ENCODE results near the gene SETD3. TPM values are rescaled to one million over a fixed set of nuclear protein-coding genes. Genes with fewer than 3 reads are reported as not detected.

Gene SETD3
- total RNA-seq, 1 donor from 2014 or later: 60.6 TPM

DNA sequence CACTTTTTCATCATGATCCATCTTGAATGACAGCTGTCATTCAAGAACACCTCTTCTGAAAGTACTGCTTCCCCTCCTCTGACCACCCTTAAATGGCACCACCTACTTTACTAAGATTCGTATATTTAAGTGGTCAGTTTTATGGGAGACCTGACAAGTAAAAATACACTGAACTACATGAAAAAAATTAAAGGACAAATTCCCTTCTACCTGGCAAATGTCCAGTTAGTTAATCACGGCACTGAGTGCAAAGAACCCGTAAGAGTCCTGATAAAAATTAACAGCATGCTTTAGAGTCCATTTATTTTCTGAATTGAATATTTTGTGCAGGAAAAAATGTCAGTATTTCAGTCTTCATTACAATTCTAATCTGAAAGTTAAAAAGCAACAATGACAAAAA, 48.7 kb downstream of the SETD3 start:
- no peak overlapping the region for H3K4me3 Mint-ChIP-seq
- intact Hi-C loops (cut with micrococcal nuclease): no loop called here
- H3K36me3 Mint-ChIP-seq (ENCODE audit: low read depth): peaks cover 47% of the 10 kb centered on the region
- peaks cover 19% of the 10 kb centered on the region for H3K4me1 Mint-ChIP-seq (ENCODE audit: low read depth)
- no peaks in the 10 kb centered on the region for H3K27me3 Mint-ChIP-seq (ENCODE audit: insufficient read depth)
- peaks cover 25% of the 10 kb centered on the region for H3K9me3 Mint-ChIP-seq
- no peak for DNase-seq (ENCODE audit: low spot score)
- no peak overlapping the region for H3K27ac Mint-ChIP-seq

DNA sequence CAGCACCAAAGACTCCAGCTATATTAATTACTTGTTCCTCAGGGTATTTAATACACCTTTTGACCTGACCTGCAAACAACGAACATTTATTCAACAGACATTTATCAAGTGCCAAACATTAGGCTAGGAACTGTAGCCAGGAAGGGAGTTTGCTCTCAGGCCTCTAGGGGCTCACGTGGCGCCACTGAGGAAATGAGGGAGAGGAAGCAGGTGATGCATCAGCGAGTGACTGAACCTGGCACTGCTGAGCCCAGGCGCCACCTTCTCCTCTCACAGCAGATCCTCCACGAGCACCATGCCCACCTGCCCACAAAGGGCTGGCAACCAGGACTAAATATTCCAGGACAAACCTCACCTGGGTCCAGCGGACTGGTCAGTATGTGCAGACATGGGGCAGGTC, 50.2 kb downstream of the SETD3 start:
- peaks cover 43% of the 10 kb centered on the region for H3K36me3 Mint-ChIP-seq (ENCODE audit: low read depth)
- peaks cover 25% of the 10 kb centered on the region for H3K9me3 Mint-ChIP-seq
- intact Hi-C loops (cut with micrococcal nuclease): no loop called here
- H3K27ac Mint-ChIP-seq: no peak overlapping the region
- H3K27me3 Mint-ChIP-seq (ENCODE audit: insufficient read depth): no peaks in the 10 kb centered on the region
- H3K4me1 Mint-ChIP-seq (ENCODE audit: low read depth): peaks cover 4% of the 10 kb centered on the region
- H3K4me3 Mint-ChIP-seq: no peak overlapping the region
- DNase-seq (ENCODE audit: low spot score): no peak

DNA sequence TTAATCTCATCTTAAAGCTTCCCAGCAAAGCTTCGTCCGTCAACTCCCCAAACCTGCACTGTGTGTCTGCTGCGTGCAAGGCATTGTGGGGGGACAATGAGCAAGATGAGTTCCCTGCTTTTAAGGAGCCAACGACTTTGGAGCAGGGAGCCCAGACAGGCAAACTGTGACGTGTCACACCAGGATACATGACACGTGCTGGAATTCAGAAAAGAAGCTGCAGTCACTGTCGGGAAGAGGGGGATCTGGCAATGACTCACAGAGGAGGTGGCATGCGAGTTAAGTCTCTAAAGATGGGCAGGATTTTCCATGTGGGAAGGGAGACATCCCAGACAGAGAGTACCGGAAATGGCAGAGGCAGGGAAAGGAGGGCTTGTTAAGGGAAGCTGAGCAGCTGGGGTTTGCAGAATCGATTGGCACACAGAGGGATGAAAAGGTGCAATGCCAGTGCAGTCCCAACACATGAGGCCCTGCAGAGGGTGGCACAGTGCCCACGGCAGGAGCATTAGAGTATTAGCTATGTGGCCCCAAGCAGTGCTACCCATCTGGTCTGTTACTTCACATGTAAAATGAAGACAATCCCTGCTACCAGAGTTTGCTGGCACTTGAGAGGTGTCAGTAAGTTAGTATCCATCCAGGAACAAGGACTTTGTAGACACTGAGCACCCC, 52.9 kb downstream of the SETD3 start:
- Mint-ChIP-seq H3K27me3 (ENCODE audit: insufficient read depth) (no peaks in the 10 kb centered on the region), H3K9me3 (peaks cover 25% of the 10 kb centered on the region), H3K4me1 (ENCODE audit: low read depth) (no peaks in the 10 kb centered on the region), H3K4me3 (no peak overlapping the region), H3K36me3 (ENCODE audit: low read depth) (peaks cover 39% of the 10 kb centered on the region), H3K27ac (no peak overlapping the region)
- intact Hi-C loops (cut with micrococcal nuclease): no loop called here
- DNase-seq (ENCODE audit: low spot score): no peak

DNA sequence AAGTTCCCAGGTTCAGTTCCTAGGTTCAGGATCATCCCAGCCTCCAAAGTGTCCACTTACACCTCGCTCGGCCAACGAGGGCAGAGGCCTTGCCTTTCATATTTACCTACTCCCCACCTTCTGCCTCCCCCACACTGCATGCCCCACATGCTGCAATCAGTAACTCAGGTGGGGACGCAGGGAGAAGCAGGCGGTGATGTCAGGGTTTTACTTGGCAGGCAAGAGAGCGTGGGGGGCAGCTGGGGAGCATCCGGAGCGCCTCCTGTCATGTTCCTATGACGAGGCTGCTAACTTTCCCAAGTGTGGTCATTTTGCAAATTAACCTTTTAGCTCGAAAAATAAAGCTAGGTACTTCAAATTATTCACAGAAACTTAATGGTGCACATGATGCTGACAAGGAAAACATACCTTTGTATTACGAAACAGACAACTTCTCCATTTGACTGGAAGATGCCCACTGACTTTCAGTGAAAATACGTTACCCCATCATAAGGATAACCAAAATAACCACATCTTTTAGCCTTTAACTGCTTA, 53.8 kb downstream of the SETD3 start:
- intact Hi-C loops (cut with micrococcal nuclease): no loop called here
- H3K27me3 Mint-ChIP-seq (ENCODE audit: insufficient read depth): no peaks in the 10 kb centered on the region
- no peak overlapping the region for H3K4me3 Mint-ChIP-seq
- no peak for DNase-seq (ENCODE audit: low spot score)
- H3K4me1 Mint-ChIP-seq (ENCODE audit: low read depth): no peaks in the 10 kb centered on the region
- H3K36me3 Mint-ChIP-seq (ENCODE audit: low read depth): peaks cover 34% of the 10 kb centered on the region
- no peak overlapping the region for H3K27ac Mint-ChIP-seq
- H3K9me3 Mint-ChIP-seq: peaks cover 25% of the 10 kb centered on the region

DNA sequence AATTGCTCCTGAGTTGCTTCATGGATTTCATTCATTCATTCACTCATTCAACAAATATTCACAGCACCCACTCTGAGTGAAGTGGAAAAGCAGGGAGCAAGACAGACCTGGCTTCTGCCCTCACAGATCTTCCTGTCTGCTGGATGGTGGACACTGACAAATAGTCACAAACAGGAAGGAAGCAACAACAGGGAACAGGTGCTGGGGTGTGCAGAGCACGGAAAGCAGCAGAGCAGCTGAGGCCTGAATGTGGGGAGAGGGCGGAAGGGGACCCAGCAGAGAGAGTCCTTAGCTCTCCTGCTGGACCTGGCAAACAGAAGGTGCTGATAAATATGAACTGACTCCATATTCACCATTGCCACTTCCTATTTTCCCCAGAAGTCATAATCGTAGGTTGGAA, 54.4 kb downstream of the SETD3 start:
- Mint-ChIP-seq H3K27me3 (ENCODE audit: insufficient read depth) (no peaks in the 10 kb centered on the region), H3K9me3 (peaks cover 25% of the 10 kb centered on the region), H3K27ac (no peak overlapping the region), H3K4me3 (no peak overlapping the region), H3K36me3 (ENCODE audit: low read depth) (peaks cover 34% of the 10 kb centered on the region), H3K4me1 (ENCODE audit: low read depth) (no peaks in the 10 kb centered on the region)
- no peak for DNase-seq (ENCODE audit: low spot score)
- intact Hi-C loops (cut with micrococcal nuclease): no loop called here

DNA sequence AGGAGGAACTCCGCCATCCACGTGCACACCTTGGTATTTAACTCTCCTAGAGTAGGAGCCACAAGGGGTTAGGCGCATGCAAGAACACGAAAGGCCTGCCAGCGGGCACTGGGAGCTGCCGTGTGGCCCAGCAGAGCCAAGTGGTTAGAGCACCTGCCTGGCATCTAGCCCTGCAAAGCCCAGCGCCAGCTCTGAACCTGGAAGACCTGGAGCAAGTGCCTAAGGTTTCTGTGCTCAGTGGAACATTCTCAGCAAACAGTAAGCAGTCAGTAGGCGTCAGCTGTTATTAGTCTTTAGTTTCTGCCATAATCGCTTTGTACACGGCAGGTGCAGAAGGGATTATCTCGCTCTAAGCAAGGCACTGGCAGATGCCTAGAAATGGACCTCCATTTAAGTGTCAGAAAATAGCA, 55.4 kb downstream of the SETD3 start:
- peaks cover 25% of the 10 kb centered on the region for H3K36me3 Mint-ChIP-seq (ENCODE audit: low read depth)
- DNase-seq (ENCODE audit: low spot score): no peak
- no peaks in the 10 kb centered on the region for H3K4me1 Mint-ChIP-seq (ENCODE audit: low read depth)
- no peak overlapping the region for H3K4me3 Mint-ChIP-seq
- peaks cover 18% of the 10 kb centered on the region for H3K9me3 Mint-ChIP-seq
- intact Hi-C loops (cut with micrococcal nuclease): no loop called here
- H3K27me3 Mint-ChIP-seq (ENCODE audit: insufficient read depth): no peaks in the 10 kb centered on the region
- no peak overlapping the region for H3K27ac Mint-ChIP-seq

DNA sequence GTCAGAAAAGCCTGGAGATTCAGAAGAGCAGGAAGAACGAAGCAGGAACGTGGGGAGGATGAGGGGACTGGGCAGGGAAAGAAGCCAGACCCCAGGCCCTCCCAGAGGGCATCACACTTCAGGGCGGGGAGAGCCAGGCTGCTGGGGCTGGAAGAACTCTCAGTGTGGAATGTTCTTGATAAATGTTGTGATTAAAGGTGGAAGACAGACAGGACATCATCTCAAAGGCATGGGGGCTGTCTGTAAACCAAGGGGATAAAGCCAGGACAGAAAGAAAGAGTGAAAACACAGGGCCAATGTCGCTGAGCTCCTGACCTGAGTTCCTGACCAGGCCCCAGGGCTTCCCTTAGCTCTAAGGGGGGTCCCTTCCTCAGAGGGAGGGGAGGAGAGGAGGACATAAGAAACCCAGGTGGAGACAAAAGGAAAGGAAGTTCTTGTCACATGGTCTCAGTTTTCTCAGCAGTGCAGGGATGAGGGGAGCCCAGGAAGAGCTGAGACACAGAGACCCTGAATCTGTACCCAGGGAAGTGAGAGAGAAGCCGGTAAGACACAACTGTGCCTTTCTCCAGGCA, 56.3 kb downstream of the SETD3 start:
- peaks cover 15% of the 10 kb centered on the region for H3K9me3 Mint-ChIP-seq
- H3K27me3 Mint-ChIP-seq (ENCODE audit: insufficient read depth): no peaks in the 10 kb centered on the region
- intact Hi-C loops (cut with micrococcal nuclease): no loop called here
- no peak for DNase-seq (ENCODE audit: low spot score)
- H3K4me1 Mint-ChIP-seq (ENCODE audit: low read depth): no peaks in the 10 kb centered on the region
- peaks cover 21% of the 10 kb centered on the region for H3K36me3 Mint-ChIP-seq (ENCODE audit: low read depth)
- H3K4me3 Mint-ChIP-seq: no peak overlapping the region
- H3K27ac Mint-ChIP-seq: no peak overlapping the region

DNA sequence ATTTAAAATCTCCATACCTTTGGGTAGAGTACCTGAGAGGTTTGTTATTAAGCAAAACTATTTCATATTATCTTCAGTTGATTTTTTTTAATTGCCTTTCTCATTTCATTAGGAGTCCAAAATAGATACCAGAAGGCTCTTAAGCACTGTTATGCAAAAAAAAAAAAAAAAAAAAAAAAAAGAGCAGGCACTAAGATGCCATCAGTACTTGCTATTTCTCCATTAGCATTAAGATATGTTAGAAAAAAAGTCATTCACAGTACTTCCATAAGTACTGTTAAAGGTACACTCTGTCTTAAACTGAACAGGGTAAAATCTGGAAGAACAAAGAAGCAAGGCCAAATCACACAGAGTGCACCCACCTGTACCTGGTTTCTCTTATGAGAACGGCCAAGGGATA, 57.2 kb downstream of the SETD3 start:
- Mint-ChIP-seq H3K36me3 (ENCODE audit: low read depth) (peaks cover 14% of the 10 kb centered on the region), H3K9me3 (peaks cover 7% of the 10 kb centered on the region), H3K4me1 (ENCODE audit: low read depth) (peaks cover 4% of the 10 kb centered on the region), H3K27ac (no peak overlapping the region), H3K4me3 (no peak overlapping the region), H3K27me3 (ENCODE audit: insufficient read depth) (no peaks in the 10 kb centered on the region)
- DNase-seq (ENCODE audit: low spot score): no peak
- intact Hi-C loops (cut with micrococcal nuclease): no loop called here

DNA sequence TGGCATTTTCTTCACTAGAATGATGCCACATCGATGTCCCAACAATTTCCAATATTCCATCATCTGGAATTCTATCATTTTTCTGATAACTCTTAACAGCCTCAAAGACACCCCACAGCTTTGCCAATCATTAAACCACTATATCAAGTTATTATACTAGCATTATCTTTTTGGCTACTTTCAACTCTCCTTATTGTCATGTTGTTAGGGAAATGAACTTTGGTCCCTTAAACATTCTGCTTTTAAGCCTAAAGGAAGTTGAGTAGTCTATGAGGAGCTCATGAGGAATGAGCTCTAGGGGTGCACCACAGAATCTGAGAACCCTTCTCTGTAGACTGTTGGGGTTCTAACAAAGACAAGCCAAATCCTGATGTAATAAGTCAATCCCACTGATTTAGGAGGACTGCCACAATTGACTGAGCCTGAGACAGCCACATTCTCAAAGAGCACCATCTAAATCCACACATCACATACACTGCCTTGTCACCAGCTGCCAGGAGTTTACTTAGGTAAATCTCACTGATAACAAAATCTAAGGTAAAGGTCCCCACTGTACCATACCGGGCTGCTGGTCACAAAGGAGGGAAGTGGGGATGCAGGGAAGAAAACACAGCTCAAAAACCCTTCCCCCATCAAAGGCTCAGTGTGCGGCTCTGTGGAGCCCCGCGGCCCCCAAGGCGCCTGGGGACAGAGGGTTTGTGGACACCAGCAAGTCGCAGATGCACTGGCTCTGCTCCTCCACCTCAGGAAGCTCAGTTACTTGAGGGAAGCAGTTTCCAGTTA, 58.2 kb downstream of the SETD3 start:
- Mint-ChIP-seq H3K27ac (no peak overlapping the region), H3K27me3 (ENCODE audit: insufficient read depth) (no peaks in the 10 kb centered on the region), H3K9me3 (no peaks in the 10 kb centered on the region), H3K4me1 (ENCODE audit: low read depth) (peaks cover 10% of the 10 kb centered on the region), H3K36me3 (ENCODE audit: low read depth) (peaks cover 4% of the 10 kb centered on the region), H3K4me3 (no peak overlapping the region)
- DNase-seq (ENCODE audit: low spot score): no peak
- intact Hi-C loops (cut with micrococcal nuclease): no loop called here

DNA sequence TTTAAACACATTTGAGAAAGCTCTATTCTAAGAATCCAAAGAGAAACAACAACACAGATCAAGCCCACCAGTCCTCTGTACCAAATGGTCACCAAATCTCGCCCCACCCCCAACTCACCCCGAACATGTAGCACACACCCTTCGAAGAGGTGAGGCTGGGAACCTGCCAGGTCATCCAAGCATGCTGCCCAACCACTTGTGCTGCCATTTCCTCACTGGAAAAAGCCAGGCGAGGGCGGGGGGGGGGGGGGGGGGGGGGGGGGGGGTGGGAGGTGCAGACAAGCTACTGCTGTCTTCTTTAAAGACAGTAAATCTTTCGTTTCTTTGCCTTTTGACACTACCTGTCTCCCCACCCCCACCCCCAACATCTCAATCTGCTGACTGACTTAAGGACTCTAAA, 59.9 kb downstream of the SETD3 start:
- peaks cover 10% of the 10 kb centered on the region for H3K4me1 Mint-ChIP-seq (ENCODE audit: low read depth)
- H3K36me3 Mint-ChIP-seq (ENCODE audit: low read depth): peaks cover 3% of the 10 kb centered on the region
- no peak overlapping the region for H3K27ac Mint-ChIP-seq
- H3K4me3 Mint-ChIP-seq: no peak overlapping the region
- no peaks in the 10 kb centered on the region for H3K9me3 Mint-ChIP-seq
- DNase-seq (ENCODE audit: low spot score): no peak
- H3K27me3 Mint-ChIP-seq (ENCODE audit: insufficient read depth): no peaks in the 10 kb centered on the region
- intact Hi-C loops (cut with micrococcal nuclease): no loop called here

DNA sequence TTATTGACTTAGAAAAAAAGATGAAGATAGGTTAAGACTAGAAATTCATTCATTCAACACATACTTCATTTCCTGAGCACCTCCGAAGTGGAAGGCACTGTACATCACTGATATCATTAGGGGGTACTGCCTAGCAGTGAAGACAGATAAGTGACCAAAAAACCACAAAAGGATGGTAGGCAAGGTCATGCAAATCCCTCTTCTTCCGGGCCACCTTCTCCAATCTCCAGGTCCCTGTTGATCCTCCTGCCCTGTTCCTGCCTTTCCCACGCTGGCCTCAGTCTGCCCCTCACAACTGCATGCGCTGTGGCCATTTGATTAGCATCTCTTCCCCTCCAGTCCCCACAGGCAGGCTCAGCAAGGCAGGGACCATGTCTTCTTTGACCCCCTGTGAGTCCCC, 60.8 kb downstream of the SETD3 start:
- intact Hi-C loops (cut with micrococcal nuclease): loop anchor here (10.0 kb wide), 1 partner anchor 185 kb away; no protein-coding TSS in a partner anchor
- Mint-ChIP-seq H3K4me3 (no peak overlapping the region), H3K27ac (no peak overlapping the region), H3K9me3 (no peaks in the 10 kb centered on the region), H3K27me3 (ENCODE audit: insufficient read depth) (no peaks in the 10 kb centered on the region), H3K4me1 (ENCODE audit: low read depth) (peaks cover 14% of the 10 kb centered on the region), H3K36me3 (ENCODE audit: low read depth) (peaks cover 6% of the 10 kb centered on the region)
- no peak for DNase-seq (ENCODE audit: low spot score)

DNA sequence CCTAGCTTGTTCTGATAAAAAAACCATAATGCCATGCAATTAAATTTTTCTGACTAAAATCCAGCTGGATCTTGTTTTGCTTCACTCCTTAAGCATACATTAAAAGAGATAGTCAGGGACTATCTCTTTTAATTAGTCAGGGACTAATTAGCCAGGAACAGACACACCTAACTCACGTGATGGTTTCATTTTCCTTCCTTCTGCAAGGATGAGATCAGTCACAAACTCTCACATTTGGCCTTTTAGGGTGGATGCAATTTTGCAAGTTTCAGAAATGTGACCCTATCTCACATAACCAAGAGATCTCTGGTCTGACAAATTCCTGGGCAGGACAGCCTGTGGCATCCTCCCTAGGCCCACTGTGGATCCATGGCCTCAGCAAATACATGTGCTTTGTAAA, 62.4 kb downstream of the SETD3 start:
- Mint-ChIP-seq H3K4me1 (ENCODE audit: low read depth) (peaks cover 14% of the 10 kb centered on the region), H3K9me3 (no peaks in the 10 kb centered on the region)
- DNase-seq (ENCODE audit: low spot score): no peak

DNA sequence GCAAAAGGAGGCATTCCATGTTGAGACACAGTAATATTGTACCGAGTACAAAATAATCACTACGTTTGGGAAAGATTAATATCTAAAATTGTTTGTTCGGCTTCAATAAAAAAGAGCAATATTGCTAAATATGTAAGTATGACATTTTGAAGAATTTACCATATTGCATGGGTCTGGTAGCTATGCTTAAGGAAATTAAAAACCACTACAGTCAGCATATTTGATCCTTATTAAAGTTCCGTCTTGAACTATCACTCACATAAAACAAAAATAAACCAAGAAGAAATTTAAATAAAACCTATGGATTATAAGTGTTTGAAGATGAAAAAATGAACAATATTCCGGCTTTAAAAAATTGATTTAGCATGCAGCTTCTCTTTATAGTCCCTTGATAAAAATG, 63.8 kb downstream of the SETD3 start:
- DNase-seq (ENCODE audit: low spot score): no peak
- no peak overlapping the region for H3K4me3 Mint-ChIP-seq
- peaks cover 14% of the 10 kb centered on the region for H3K36me3 Mint-ChIP-seq (ENCODE audit: low read depth)
- H3K27me3 Mint-ChIP-seq (ENCODE audit: insufficient read depth): no peaks in the 10 kb centered on the region
- intact Hi-C loops (cut with micrococcal nuclease): loop anchor here (10.0 kb wide), 1 partner anchor 182 kb away; no protein-coding TSS in a partner anchor
- no peak overlapping the region for H3K27ac Mint-ChIP-seq
- H3K9me3 Mint-ChIP-seq: no peaks in the 10 kb centered on the region
- peaks cover 24% of the 10 kb centered on the region for H3K4me1 Mint-ChIP-seq (ENCODE audit: low read depth)

More for the DNA sequence above, 62.4 kb downstream of the SETD3 start:
- Mint-ChIP-seq H3K4me3 (no peak overlapping the region), H3K27me3 (ENCODE audit: insufficient read depth) (no peaks in the 10 kb centered on the region), H3K27ac (peak overlapping the region; percentile 61), H3K36me3 (ENCODE audit: low read depth) (peaks cover 9% of the 10 kb centered on the region)
- intact Hi-C loops (cut with micrococcal nuclease): loop anchor here (10.0 kb wide), 1 partner anchor 183 kb away; no protein-coding TSS in a partner anchor

Measured in activated T-helper 1 cell treated with anti-CD3 and anti-CD28 coated beads, Interleukin-12 subunit alpha, Interleukin-12 subunit beta, Interleukin-2, Interleukin-4 antibody, amounts not matched to agents 30 ng/mL and 10 ng/mL and 1 ng/mL, durations not matched to agents 14 hours and 24 hours and 36 hours (primary cell).